NCI-H2081 treated with DMSO at 0.1 percent for 48 hours (cell line): ENCODE results near the gene CLSTN2.

Experiments used
- DNase-seq: peaks from one replicate; lab custom pipeline; 2025; lab: John Stamatoyannopoulos, UW

Gene CLSTN2

GRCh38 chr3:140284372-140284771, 349.4 kb downstream of the CLSTN2 start:
- no peak for DNase-seq

- no peak for DNase-seq
Observed at GRCh38 chr3:140285380-140285779, 350.4 kb downstream of the CLSTN2 start.

GRCh38 chr3:140288595-140288994, 353.6 kb downstream of the CLSTN2 start:
- DNase-seq, result no peak

- no peak for DNase-seq
Observed at GRCh38 chr3:140290105-140290504, 355.1 kb downstream of the CLSTN2 start.

- DNase-seq, result no peak
Observed at GRCh38 chr3:140292170-140292569, 357.2 kb downstream of the CLSTN2 start.

GRCh38 chr3:140292684-140293083, 357.7 kb downstream of the CLSTN2 start:
- DNase-seq, result no peak

- no peak for DNase-seq
Observed at GRCh38 chr3:140294058-140294457, 359.1 kb downstream of the CLSTN2 start.

- no peak for DNase-seq
Observed at GRCh38 chr3:140296796-140297352, 361.9 kb downstream of the CLSTN2 start.

- DNase-seq, result no peak
Observed at GRCh38 chr3:140298043-140298442, 363.1 kb downstream of the CLSTN2 start.

GRCh38 chr3:140298569-140299070, 363.6 kb downstream of the CLSTN2 start:
- no peak for DNase-seq

GRCh38 chr3:140303875-140304274, 368.9 kb downstream of the CLSTN2 start:
- no peak for DNase-seq

GRCh38 chr3:140308535-140308934, 373.6 kb downstream of the CLSTN2 start:
- DNase-seq, result no peak

GRCh38 chr3:140311428-140311827, 376.4 kb downstream of the CLSTN2 start:
- DNase-seq, result no peak

- DNase-seq, result no peak
Observed at GRCh38 chr3:140315955-140316354, 381.0 kb downstream of the CLSTN2 start.

- no peak for DNase-seq
Observed at GRCh38 chr3:140316466-140316865, 381.5 kb downstream of the CLSTN2 start.

- no peak for DNase-seq
Observed at GRCh38 chr3:140316868-140317400, 381.9 kb downstream of the CLSTN2 start.

- DNase-seq, result no peak
Observed at GRCh38 chr3:140319739-140320138, 384.8 kb downstream of the CLSTN2 start.

- no peak for DNase-seq
Observed at GRCh38 chr3:140323561-140323960, 388.6 kb downstream of the CLSTN2 start.

- no peak for DNase-seq
Observed at GRCh38 chr3:140332131-140332530, 397.1 kb downstream of the CLSTN2 start.

- no peak for DNase-seq
Observed at GRCh38 chr3:140334132-140334929, 399.3 kb downstream of the CLSTN2 start.

GRCh38 chr3:140336465-140336864, 401.5 kb downstream of the CLSTN2 start:
- no peak for DNase-seq

- no peak for DNase-seq
Observed at GRCh38 chr3:140338916-140339315, 403.9 kb downstream of the CLSTN2 start.

- DNase-seq, result no peak
Observed at GRCh38 chr3:140341203-140341602, 406.2 kb downstream of the CLSTN2 start.
